HG03558 (cell line): Measurements from ENCODE around the gene FAM47A.

Experiments used
- ATAC-seq: cut with Tn5 transposase; IDR thresholded peaks from one replicate; pipeline ENCODE4 v1.9.1; 2021; ENCODE audit warnings: moderate number of reproducible peaks; ENCODE audit not compliant: unreplicated experiment; ENCODE audit errors: extremely low read depth

FAM47A gene

DNA sequence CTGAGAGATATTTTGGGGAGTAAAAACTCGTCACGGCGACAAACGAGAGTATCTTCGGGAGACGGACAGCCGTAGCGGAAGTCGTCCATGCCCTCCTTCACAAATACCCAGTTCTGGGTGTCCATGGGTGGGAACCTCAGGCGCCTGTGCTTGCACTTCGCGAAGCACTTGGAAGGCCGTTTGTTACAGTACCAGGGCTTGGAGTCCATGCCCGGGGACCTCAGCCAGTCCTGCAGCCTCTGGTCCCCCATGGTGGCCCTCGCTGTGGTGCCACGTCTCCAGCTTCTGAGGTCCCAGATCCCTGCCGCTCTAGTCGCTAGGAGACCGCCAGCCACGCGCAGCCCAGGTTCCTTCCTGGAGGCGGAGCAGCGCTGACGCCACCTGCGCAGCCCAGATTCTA lies at the start of gene FAM47A:
FAM47A (minus strand) TSS at position 287 of the 400 bp plus-strand sequence; CDS start at position 251, 36 bp downstream.
- ATAC-seq: no peak

DNA sequence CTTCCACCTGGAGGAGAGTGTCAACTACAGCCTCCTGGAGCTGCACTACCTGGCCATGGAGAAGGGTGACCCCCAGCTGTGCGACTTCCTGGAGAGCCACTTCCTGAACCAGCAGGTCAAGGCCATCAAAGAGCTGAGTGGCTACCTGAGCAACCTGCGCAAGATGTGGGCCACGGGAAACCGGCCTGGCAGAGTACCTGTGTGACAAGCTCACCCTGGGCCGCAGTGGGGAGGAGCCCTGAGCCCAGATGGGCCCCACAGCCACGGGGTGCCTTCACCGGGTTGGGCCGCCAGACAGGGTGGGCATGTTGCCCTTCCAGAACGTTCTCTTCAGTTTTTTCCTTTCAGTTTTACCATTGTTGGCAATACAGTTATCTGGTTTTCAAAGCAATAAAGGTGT lies 15.2 kb upstream of the FAM47A start:
- ATAC-seq: no peak

DNA sequence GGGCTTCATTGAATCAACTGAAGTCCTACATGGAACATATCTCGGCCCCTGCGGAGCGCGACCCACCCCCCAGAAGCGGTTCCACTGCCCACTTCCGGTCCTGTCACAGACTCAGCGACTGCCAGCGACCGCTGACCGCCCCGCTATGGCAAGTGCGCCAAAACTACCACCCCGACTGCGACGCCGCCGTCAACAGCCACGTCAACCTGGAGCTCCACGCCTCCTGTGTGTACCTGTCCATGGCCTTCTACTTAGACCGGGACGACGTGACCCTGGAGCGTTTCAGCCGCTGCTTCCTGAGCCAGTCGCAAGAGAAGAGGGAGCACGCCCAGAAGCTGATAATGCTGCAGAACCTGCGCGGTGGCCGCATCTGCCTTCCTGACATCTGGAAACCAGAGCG lies 14.8 kb upstream of the FAM47A start:
- ATAC-seq: no peak

DNA sequence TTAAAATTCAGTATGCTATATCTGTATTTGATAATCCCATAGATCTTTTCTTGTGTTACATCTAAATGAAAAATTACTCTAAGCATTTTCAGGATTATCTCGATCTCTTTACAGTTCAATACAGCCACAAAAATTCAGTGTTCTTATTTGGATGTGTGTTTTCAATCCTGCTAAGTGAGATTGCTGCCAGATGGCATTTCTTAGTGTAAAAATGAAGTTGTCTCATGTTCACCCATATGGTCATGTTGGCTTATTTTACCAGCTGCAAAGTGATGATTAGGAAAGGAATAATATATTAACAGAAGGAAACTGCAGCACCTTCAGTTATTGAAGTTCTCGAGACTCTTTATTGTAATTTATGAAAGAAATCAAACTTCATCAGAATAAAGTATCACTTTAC lies 12.1 kb upstream of the FAM47A start:
- no peak for ATAC-seq

DNA sequence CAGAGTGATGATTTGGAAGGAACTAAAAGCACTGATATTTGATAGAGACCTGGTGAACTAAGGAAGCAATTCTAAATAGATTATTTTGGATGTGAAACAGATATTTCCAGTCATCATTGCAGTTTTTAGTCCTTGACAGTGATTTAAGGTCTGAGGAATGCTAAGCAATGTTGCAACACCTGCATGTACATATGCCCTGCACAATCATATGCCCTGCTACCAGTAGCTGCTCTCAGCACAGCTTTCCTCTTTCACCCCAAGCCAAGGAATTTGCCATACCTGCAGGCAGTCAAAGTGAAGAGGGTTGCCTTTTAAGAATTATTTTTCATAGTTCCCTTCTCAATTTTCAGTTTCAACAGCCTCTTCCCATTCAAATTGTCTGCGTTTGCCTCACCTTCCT lies 8.7 kb upstream of the FAM47A start:
- no peak for ATAC-seq

DNA sequence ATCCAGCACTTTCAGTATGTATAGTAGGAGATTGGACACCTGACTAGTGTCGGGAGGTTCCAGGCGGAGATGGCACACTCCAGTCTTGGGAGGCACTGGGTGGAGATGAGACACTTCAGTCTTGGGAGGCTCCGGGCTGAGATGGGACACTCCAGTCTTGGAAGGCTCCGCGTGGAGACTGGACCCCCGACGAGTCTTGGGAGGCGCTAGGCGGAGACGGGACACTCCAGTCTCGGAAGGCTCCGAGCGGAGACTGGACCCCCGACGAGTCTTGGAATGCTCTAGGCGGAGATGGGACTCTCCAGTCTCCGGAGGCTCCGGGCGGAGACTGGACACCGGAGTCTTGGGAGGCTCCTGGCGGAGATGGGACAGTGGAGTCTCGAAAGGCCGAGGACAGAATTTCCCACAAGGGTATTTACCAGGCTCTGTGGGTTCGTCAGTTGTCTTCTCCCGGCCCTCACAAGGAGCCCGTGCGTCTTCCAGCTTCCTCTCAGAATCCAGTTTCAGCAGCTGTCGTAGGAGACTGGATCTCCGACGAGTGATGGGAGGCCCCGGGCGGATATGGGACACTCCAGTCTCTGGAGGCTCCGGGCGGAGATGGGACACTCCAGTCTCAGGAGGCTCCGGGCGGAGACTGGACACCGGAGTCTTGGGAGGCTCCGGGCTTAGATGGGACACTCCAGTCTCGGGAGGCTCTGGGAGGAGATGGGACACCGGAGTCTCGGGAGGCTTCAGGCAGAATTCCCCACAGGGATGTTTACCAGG lies 952 bp downstream of the FAM47A start:
- ATAC-seq: no peak

DNA sequence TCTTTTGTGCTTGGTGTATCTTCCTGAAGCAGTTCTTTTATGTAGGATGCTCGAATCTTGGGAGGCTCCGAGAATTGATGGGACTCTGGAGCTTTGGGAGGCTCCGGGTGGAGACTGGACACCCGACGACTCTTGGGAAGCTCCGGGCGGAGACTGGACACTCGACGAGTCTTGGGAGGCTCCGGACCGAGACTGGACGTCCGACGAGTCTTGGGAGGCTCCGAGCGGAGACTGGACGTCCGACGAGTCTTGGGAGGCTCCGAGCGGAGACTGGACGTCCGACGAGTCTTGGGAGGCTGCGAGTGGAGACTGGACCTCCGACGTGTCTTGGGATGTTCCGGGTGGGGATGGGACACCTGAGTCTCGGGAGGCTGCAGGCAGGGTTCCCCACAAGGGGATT lies 1.6 kb downstream of the FAM47A start:
- ATAC-seq: no peak

DNA sequence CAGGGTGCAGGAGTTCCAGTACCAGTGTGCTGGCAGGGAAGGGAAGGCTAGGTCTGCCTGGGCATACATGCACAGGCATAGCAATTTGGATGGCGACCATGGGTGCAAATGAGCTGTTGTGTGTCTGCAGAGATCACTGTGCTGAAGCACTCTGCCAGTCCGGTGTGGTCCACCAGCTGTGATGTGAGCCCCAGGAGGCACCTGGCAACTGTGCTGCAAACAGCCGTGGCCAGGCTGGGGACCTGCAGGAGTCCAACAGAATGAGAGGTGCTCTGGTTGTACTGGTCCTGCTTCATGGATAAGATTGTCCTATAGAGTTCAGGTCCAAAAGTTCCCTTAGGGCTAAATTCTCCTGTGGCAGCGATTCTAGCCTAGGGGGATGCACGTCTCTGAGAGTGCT lies 6.1 kb downstream of the FAM47A start:
- ATAC-seq: no peak

DNA sequence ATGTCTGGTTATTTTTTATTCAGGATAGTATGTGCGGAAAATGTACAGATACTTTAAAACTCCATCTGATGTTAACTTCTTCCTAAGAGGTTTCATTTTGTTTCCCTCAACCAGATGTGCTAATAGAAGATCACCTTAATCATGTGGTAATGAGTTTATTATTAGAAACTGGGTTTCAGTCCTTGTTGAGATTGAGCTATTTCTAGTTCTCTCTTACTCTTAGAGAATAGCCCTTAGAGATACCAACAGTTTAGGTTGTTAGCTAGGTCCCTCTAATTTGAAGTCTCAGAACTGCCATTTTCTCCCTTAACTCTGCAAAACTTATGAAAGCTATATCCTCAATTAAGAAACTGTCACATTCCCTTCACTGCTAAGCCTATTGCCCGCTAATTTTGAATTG lies 13.0 kb downstream of the FAM47A start:
- no peak for ATAC-seq

DNA sequence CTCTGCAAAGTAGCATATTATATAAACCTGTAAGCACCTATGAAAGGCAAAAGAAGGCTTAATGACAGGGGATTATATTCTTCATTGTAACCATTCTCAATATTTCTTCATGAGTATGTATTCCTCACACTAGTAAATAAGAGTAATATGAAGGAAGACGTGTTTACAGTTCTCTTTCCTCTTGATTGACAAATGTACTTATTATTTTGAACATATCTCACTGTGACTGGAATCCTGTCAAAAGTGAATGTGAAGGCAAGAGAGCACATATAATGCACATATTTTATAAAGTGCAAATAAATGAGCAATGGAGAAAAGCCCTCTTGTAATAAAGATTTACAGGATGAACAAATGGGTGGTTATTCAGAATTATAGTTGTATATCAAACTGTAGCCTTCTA lies 19.7 kb downstream of the FAM47A start:
- no peak for ATAC-seq
